ENCODE results near the gene KCNJ10. TPM values are rescaled to one million over a fixed set of nuclear protein-coding genes. Genes with fewer than 3 reads are reported as not detected.

Gene KCNJ10
- total RNA-seq, 1 donor from 2014 or later: 0.12 TPM

DNA sequence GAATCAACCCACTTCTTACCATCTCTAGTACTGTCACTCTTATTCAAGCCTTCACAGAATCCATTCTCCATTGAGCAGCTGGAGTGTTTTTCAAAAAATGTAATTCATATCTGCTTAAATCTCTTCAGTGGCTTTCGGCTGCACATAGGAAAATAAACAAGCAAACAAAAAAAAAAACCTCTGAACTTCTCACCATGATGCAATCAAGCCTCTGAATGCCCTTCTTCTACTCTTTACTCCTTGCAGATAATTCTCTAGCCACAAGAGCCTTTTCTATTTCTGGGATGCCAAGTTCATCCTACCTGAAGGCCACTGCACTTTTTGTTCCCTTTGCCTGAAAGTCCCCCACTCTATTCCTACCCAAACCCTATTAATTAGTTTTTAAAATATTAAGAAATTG, 52.4 kb downstream of the KCNJ10 start:
- H3K27ac Mint-ChIP-seq: no peak overlapping the region
- no peaks in the 10 kb centered on the region for H3K36me3 Mint-ChIP-seq (ENCODE audit: insufficient read depth)
- H3K4me1 Mint-ChIP-seq (ENCODE audit: low read depth): peaks cover 7% of the 10 kb centered on the region
- no peak overlapping the region for H3K4me3 Mint-ChIP-seq (ENCODE audit: low read depth)
- H3K27me3 Mint-ChIP-seq: peaks cover 20% of the 10 kb centered on the region
- DNase-seq (ENCODE audit: low spot score, unreplicated experiment): no peak
- TF ChIP-seq, protein P1, sequence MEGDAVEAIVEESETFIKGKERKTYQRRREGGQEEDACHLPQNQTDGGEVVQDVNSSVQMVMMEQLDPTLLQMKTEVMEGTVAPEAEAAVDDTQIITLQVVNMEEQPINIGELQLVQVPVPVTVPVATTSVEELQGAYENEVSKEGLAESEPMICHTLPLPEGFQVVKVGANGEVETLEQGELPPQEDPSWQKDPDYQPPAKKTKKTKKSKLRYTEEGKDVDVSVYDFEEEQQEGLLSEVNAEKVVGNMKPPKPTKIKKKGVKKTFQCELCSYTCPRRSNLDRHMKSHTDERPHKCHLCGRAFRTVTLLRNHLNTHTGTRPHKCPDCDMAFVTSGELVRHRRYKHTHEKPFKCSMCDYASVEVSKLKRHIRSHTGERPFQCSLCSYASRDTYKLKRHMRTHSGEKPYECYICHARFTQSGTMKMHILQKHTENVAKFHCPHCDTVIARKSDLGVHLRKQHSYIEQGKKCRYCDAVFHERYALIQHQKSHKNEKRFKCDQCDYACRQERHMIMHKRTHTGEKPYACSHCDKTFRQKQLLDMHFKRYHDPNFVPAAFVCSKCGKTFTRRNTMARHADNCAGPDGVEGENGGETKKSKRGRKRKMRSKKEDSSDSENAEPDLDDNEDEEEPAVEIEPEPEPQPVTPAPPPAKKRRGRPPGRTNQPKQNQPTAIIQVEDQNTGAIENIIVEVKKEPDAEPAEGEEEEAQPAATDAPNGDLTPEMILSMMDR (IDR thresholded peaks at IDR 0.05; ENCODE audit: unreplicated experiment): no peak
- no peaks in the 10 kb centered on the region for H3K9me3 Mint-ChIP-seq (ENCODE audit: low read depth)

DNA sequence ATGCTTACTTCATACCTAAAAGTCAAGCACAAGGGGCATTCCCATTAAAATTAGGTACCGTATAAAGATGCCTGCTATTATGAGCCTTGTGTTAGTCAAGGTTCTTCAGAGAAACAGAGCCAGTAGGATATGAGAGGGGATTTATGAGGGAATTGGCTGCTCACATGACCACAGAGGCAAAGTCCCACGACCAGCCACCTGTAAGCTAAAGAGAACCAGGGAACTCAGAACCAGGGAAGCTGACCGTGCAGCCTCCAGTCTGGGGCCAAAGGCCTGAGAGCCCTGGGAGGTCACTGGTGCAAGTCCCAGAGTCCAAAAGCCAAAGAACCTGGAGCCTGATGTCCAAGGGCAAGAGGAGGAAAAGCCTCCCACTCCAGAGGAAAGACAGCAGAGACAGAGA, 58.2 kb downstream of the KCNJ10 start:
- Mint-ChIP-seq H3K4me1 (ENCODE audit: low read depth) (peaks cover 7% of the 10 kb centered on the region), H3K36me3 (ENCODE audit: insufficient read depth) (no peaks in the 10 kb centered on the region), H3K4me3 (ENCODE audit: low read depth) (no peak overlapping the region), H3K9me3 (ENCODE audit: low read depth) (no peaks in the 10 kb centered on the region), H3K27ac (no peak overlapping the region), H3K27me3 (peaks cover 28% of the 10 kb centered on the region)
- TF ChIP-seq, protein P1 (IDR thresholded peaks at IDR 0.05; ENCODE audit: unreplicated experiment): no peak
- no peak for DNase-seq (ENCODE audit: low spot score, unreplicated experiment)

DNA sequence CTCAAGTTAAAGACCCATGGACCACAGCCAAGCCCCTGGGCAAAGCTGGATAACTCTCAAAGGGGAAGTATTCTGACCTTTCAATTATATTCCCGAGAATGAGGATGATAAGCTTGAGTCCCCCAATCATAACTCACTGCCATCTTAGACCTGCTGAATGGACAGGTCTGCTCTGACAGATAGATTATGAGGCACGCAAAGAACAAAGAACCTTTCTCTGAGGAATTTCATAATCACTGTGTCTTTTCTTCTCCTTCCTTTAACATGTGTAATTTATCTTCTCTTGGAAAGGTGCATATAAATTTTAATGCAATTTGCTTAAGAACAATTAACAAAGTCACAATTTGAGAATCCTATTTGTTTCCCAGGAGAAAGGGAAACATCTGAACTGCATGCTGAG, 60.2 kb downstream of the KCNJ10 start:
- Mint-ChIP-seq H3K4me3 (ENCODE audit: low read depth) (no peak overlapping the region), H3K9me3 (ENCODE audit: low read depth) (no peaks in the 10 kb centered on the region), H3K36me3 (ENCODE audit: insufficient read depth) (no peaks in the 10 kb centered on the region), H3K4me1 (ENCODE audit: low read depth) (peaks cover 7% of the 10 kb centered on the region), H3K27me3 (peaks cover 28% of the 10 kb centered on the region), H3K27ac (no peak overlapping the region)
- DNase-seq (ENCODE audit: low spot score, unreplicated experiment): no peak
- TF ChIP-seq, protein P1 (IDR thresholded peaks at IDR 0.05; ENCODE audit: unreplicated experiment): no peak

DNA sequence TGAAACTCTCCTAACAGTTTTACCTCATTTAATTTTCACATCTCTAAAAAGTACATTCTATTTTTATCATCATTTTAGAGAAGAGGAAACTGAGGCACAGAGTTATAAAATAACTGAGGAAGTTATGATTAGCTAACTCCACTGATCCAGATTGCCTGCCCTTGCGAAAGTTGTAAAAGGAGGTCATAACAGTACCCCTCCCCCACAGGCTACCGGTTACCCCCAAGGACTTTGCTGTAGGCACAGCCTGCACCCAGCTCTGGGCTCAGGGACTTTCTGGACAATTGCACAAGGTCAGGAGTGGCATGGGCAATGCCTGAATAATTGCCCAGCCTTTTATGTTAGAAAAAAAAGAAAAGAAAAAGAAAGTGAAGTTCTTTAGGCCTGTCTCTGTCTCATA, 60.9 kb downstream of the KCNJ10 start:
- H3K9me3 Mint-ChIP-seq (ENCODE audit: low read depth): no peaks in the 10 kb centered on the region

DNA sequence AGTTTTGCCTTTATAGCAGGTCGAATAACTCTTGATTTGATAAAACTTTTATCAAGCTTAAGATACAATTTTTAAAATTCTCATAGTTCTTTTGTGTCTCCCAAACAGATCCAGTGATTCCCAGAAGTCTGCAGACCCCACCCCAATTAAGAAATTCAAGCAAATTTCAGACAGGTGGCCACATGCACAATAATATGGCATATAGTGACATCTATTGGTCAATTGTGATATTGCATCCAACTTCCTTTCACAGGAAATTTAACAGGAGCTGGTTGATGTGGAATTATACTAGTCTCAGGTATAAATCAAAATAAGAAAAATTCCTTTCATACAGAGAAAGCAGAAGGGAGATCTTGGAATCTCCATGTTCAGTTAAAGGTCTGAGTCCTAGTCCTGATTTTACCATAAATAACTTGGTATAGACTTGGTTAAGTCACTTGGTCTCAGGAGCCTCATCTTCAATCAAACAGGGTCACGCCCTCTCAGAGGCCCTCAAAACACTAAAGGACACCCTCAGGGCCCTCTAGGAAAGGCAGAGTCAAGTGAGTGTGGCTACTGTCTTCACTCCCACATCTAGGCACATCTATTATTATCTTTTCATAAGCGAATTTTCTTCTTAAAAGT, 62.3 kb downstream of the KCNJ10 start:
- no peak for DNase-seq (ENCODE audit: low spot score, unreplicated experiment)
- no peaks in the 10 kb centered on the region for H3K36me3 Mint-ChIP-seq (ENCODE audit: insufficient read depth)
- no peak overlapping the region for H3K27ac Mint-ChIP-seq
- H3K9me3 Mint-ChIP-seq (ENCODE audit: low read depth): no peaks in the 10 kb centered on the region
- H3K27me3 Mint-ChIP-seq: peaks cover 39% of the 10 kb centered on the region
- H3K4me3 Mint-ChIP-seq (ENCODE audit: low read depth): no peak overlapping the region
- no peaks in the 10 kb centered on the region for H3K4me1 Mint-ChIP-seq (ENCODE audit: low read depth)
- TF ChIP-seq, protein P1 (IDR thresholded peaks at IDR 0.05; ENCODE audit: unreplicated experiment): peak; percentile 85

More for the DNA sequence above, 60.9 kb downstream of the KCNJ10 start:
- TF ChIP-seq, protein P1 (IDR thresholded peaks at IDR 0.05; ENCODE audit: unreplicated experiment): no peak
- Mint-ChIP-seq H3K27me3 (peaks cover 34% of the 10 kb centered on the region), H3K4me3 (ENCODE audit: low read depth) (no peak overlapping the region), H3K36me3 (ENCODE audit: insufficient read depth) (no peaks in the 10 kb centered on the region), H3K27ac (no peak overlapping the region), H3K4me1 (ENCODE audit: low read depth) (peaks cover 7% of the 10 kb centered on the region)
- no peak for DNase-seq (ENCODE audit: low spot score, unreplicated experiment)
